ENCODE results near the gene TRIP12. TPM values are rescaled to one million over a fixed set of nuclear protein-coding genes. Genes with fewer than 3 reads are reported as not detected.

The TRIP12 gene
- total and polyA plus RNA-seq, 2 of the 13 experiments (the other 11 are each of a cell fraction or from before 2014, with no cell fraction given): 72.1 to 153 TPM

GRCh38 chr2:229856413-229856812, 65.4 kb downstream of the TRIP12 start:
- POLR2A ChIA-PET: no interaction called here
- TF ChIP-seq SIN3A (IDR thresholded peaks at IDR 0.05; ENCODE audit: borderline replicate concordance, low read depth, low read length) (no peak), HMGXB4 (CRISPR knock-in tag; IDR thresholded peaks at IDR 0.05; ENCODE audit: borderline replicate concordance in 1 of 2, low read depth in 1 of 2) (no peak), THAP11 (CRISPR knock-in tag; IDR thresholded peaks at IDR 0.05) (no peak), HNRNPL (IDR thresholded peaks at IDR 0.05; ENCODE audit: low read depth, low read length) (no peak), SP140L (CRISPR knock-in tag; IDR thresholded peaks at IDR 0.05; ENCODE audit: borderline replicate concordance) (no peak), E2F2 (CRISPR knock-in tag; IDR thresholded peaks at IDR 0.05; ENCODE audit: borderline replicate concordance) (no peak), SMARCC2 (IDR thresholded peaks at IDR 0.05) (no peak), BRF2 (CRISPR knock-in tag; IDR thresholded peaks at IDR 0.05) (no peak), CEBPB (IDR thresholded peaks at IDR 0.05; ENCODE audit: borderline replicate concordance, low read depth, low read length) (no peak), SOX5 (CRISPR knock-in tag; IDR thresholded peaks at IDR 0.05; ENCODE audit: borderline replicate concordance) (no peak), PRPF4 (IDR thresholded peaks at IDR 0.05; ENCODE audit: low read depth, low read length, poor library complexity, severe bottlenecking) (no peak), HOXA3 (CRISPR knock-in tag; IDR thresholded peaks at IDR 0.05) (no peak), ZNF432 (CRISPR knock-in tag; IDR thresholded peaks at IDR 0.05; ENCODE audit: borderline replicate concordance) (no peak), ZNF556 (CRISPR knock-in tag; IDR thresholded peaks at IDR 0.05; ENCODE audit: borderline replicate concordance) (no peak), ZNF24 (IDR thresholded peaks at IDR 0.05) (no peak)
- Histone ChIP-seq H3K27ac (ENCODE audit: extremely low read length, insufficient read depth, low read length) (no peak overlapping the region), H3K9ac (ENCODE audit: insufficient read depth, low read depth, low read length) (no peak overlapping the region), H3K4me2 (ENCODE audit: low read depth, low read length) (no peak overlapping the region), H3K4me3 (replicated peaks in 1 of 3; ENCODE audit: insufficient read depth in 1 of 3, low read depth in 2 of 3, low read length in 3 of 3) (no peak overlapping the region), H2AFZ (ENCODE audit: low read length) (no peak overlapping the region), H3K36me3 (replicated peaks in 1 of 2; ENCODE audit: control insufficient read depth in 1 of 2, insufficient read depth in 2 of 2, low read length in 2 of 2) (peaks cover 21 to 63% of the 10 kb centered on the region in 2 experiments), H3K27me3 (ENCODE audit: control insufficient read depth in 1 of 2, insufficient read depth in 2 of 2, low read length in 2 of 2) (no peaks in the 10 kb centered on the region), H3K79me2 (ENCODE audit: insufficient read depth, low read length) (peaks cover 14% of the 10 kb centered on the region), H4K20me1 (ENCODE audit: insufficient read depth, low read length) (no peaks in the 10 kb centered on the region; the same call in 1 of the 2 replicates), H3K4me1 (ENCODE audit: insufficient read depth, low read length) (no peaks in the 10 kb centered on the region), H3K9me3 (ENCODE audit: low read length) (no peaks in the 10 kb centered on the region)
- CTCF ChIA-PET (ENCODE audit: low intra/inter-chr PET ratio, low total read pairs): no interaction called here
- DNase-seq (ENCODE audit: low spot score) (no peak), ATAC-seq (no peak), FAIRE-seq (peak; percentile 42)
- BruUV-seq (replicated peaks): no TSS peak
- in situ Hi-C loops (cut with HindIII; ENCODE audit: extremely low pct_ligation_motif_present, low pct_unique_long_range_greater_than_20kb) (no loop called here), intact Hi-C loops (cut with micrococcal nuclease; ENCODE audit: unreplicated experiment) (no loop called here)
